Measurements from ENCODE around the gene STAB1. TPM values are rescaled to one million over a fixed set of nuclear protein-coding genes. Genes with fewer than 3 reads are reported as not detected.

STAB1 gene
- total RNA-seq, 1 donor from 2014 or later: 0.16 TPM

- no peaks in the 10 kb centered on the region for H3K27me3 Mint-ChIP-seq (ENCODE audit: low read depth)
- H3K4me3 Mint-ChIP-seq: no peak overlapping the region
- peak; percentile 39 for DNase-seq (ENCODE audit: low read depth, low spot score)
- peaks cover 23% of the 10 kb centered on the region for H3K36me3 Mint-ChIP-seq (ENCODE audit: low read depth)
- no peaks in the 10 kb centered on the region for H3K9me3 Mint-ChIP-seq
- H3K4me1 Mint-ChIP-seq: peaks cover 35% of the 10 kb centered on the region
- TF ChIP-seq CTCF (conservative IDR thresholded peaks at IDR 0.05): peak; percentile 55
- H3K27ac Mint-ChIP-seq (ENCODE audit: unreplicated experiment): no peak overlapping the region
These were observed 13.2 kb upstream of the STAB1 start for GRCh38 chr3:52481819-52482521.

GRCh38 chr3:52483081-52483480 lies 12.1 kb upstream of the STAB1 start:
- no peak overlapping the region for H3K27ac Mint-ChIP-seq (ENCODE audit: unreplicated experiment)
- peaks cover 35% of the 10 kb centered on the region for H3K4me1 Mint-ChIP-seq
- peaks cover 20% of the 10 kb centered on the region for H3K36me3 Mint-ChIP-seq (ENCODE audit: low read depth)
- H3K4me3 Mint-ChIP-seq: no peak overlapping the region
- no peaks in the 10 kb centered on the region for H3K9me3 Mint-ChIP-seq
- no peaks in the 10 kb centered on the region for H3K27me3 Mint-ChIP-seq (ENCODE audit: low read depth)
- TF ChIP-seq CTCF (conservative IDR thresholded peaks at IDR 0.05): no peak
- no peak for DNase-seq (ENCODE audit: low read depth, low spot score)

DNA sequence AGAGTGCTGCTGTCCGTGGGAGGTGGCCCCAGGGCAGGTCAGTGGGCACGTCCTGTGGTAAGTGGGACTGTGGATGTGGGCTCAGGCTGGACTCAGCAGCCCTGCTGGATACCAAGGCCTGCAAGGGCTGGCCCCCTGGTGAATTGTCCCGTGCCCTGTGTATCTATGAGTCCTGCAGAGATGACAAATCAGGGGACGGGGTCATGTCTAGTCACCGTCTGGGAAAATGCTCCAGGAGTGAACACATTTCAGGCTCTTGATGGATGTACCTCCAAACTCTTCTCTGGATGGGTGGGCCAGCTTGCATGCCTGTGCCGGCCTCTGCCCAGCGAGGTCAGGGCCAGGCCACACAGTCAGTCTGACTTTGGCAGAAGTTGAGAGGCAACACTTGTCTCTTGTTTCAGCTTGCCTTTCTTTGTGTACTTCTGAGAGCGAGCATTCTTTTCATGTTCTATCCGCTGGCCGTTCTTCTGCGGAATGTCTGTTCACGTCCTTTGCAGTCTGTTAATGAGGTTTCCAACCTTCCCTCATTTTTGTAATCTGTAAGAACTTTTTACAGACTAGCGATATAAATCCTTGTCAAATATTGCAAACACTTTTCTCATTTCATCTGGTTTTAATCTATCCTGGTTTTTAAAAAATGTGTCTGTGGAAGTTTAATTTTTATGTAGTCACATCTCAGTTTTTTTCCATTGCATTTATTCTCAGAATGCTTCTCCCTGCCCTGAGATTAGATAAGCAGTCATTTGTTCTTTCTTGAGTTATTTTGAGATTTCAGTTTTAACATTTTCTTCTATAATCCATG lies 11.4 kb upstream of the STAB1 start:
- peaks cover 18% of the 10 kb centered on the region for H3K36me3 Mint-ChIP-seq (ENCODE audit: low read depth)

GRCh38 chr3:52484680-52485461 lies 10.3 kb upstream of the STAB1 start:
- Mint-ChIP-seq H3K27me3 (ENCODE audit: low read depth) (no peaks in the 10 kb centered on the region), H3K27ac (ENCODE audit: unreplicated experiment) (peak overlapping the region; percentile 12), H3K4me3 (no peak overlapping the region), H3K4me1 (peaks cover 35% of the 10 kb centered on the region), H3K36me3 (ENCODE audit: low read depth) (peaks cover 16% of the 10 kb centered on the region), H3K9me3 (no peaks in the 10 kb centered on the region)
- DNase-seq (ENCODE audit: low read depth, low spot score): no peak
- TF ChIP-seq CTCF (conservative IDR thresholded peaks at IDR 0.05): no peak

More for the DNA sequence above, 11.4 kb upstream of the STAB1 start:
- DNase-seq (ENCODE audit: low read depth, low spot score): no peak
- Mint-ChIP-seq H3K4me3 (peak overlapping the region; percentile 35), H3K4me1 (peaks cover 35% of the 10 kb centered on the region), H3K9me3 (no peaks in the 10 kb centered on the region), H3K27ac (ENCODE audit: unreplicated experiment) (peak overlapping the region; percentile 29), H3K27me3 (ENCODE audit: low read depth) (no peaks in the 10 kb centered on the region)
- TF ChIP-seq CTCF (conservative IDR thresholded peaks at IDR 0.05): no peak

- no peak overlapping the region for H3K4me3 Mint-ChIP-seq
These were observed 7.9 kb upstream of the STAB1 start for GRCh38 chr3:52487050-52487787.

More at GRCh38 chr3:52487050-52487787, 7.9 kb upstream of the STAB1 start:
- TF ChIP-seq CTCF (conservative IDR thresholded peaks at IDR 0.05): no peak
- peaks cover 29% of the 10 kb centered on the region for H3K4me1 Mint-ChIP-seq
- H3K27ac Mint-ChIP-seq (ENCODE audit: unreplicated experiment): no peak overlapping the region
- DNase-seq (ENCODE audit: low read depth, low spot score): no peak
- no peaks in the 10 kb centered on the region for H3K27me3 Mint-ChIP-seq (ENCODE audit: low read depth)
- peaks cover 9% of the 10 kb centered on the region for H3K36me3 Mint-ChIP-seq (ENCODE audit: low read depth)
- no peaks in the 10 kb centered on the region for H3K9me3 Mint-ChIP-seq

All from neural crest cell (in vitro differentiated cells).